Measurements from ENCODE around the gene ZHX3.
A peak's percentile ranks its signal among the peaks of the same experiment; 100 is the strongest.

Gene ZHX3

GRCh38 chr20:41140226-41141133 lies 177.1 kb downstream of the ZHX3 start:
- Histone ChIP-seq H3K27ac (ENCODE audit: low read depth, low read length) (no peak overlapping the region), H3K4me1 (ENCODE audit: control insufficient read depth, low read length) (peaks cover 58% of the 10 kb centered on the region), H3K9me3 (ENCODE audit: control insufficient read depth, insufficient read depth, low read length) (no peaks in the 10 kb centered on the region), H3K4me2 (ENCODE audit: low read length) (peak overlapping the region; percentile 13; the same call in 1 of the 2 replicates), H3K36me3 (ENCODE audit: control insufficient read depth, low read length) (peaks cover 35% of the 10 kb centered on the region), H3F3A (ENCODE audit: control insufficient read depth, insufficient read depth) (peaks cover 6% of the 10 kb centered on the region; the same call in 1 of the 2 replicates), H4K20me1 (ENCODE audit: control insufficient read depth, insufficient read depth, low read depth, low read length) (peaks cover 13% of the 10 kb centered on the region; the same call in 1 of the 2 replicates), H3K79me2 (ENCODE audit: control insufficient read depth, low read length) (peaks cover 81% of the 10 kb centered on the region), H3K27me3 (ENCODE audit: control insufficient read depth, low read length) (no peaks in the 10 kb centered on the region), H3K4me3 (ENCODE audit: low read length) (no peak overlapping the region), H3K9me2 (replicated peaks; ENCODE audit: control insufficient read depth, low read length) (no peaks in the 10 kb centered on the region)
- TF ChIP-seq EZH2phosphoT487 (IDR thresholded peaks at IDR 0.05; ENCODE audit: borderline replicate concordance, low read length) = no peak
- TF ChIP-seq CTCF (IDR thresholded peaks at IDR 0.05; ENCODE audit: low read depth, low read length, poor library complexity, severe bottlenecking) = no peak

GRCh38 chr20:41139227-41140093 lies 178.1 kb downstream of the ZHX3 start:
- Histone ChIP-seq H3K4me2 (ENCODE audit: low read length) (peak overlapping the region; percentile 93), H3F3A (ENCODE audit: control insufficient read depth, insufficient read depth) (peaks cover 12% of the 10 kb centered on the region; the same call in 1 of the 2 replicates), H3K79me2 (ENCODE audit: control insufficient read depth, low read length) (peaks cover 71% of the 10 kb centered on the region), H3K4me1 (ENCODE audit: control insufficient read depth, low read length) (peaks cover 49% of the 10 kb centered on the region), H3K9me2 (replicated peaks; ENCODE audit: control insufficient read depth, low read length) (no peaks in the 10 kb centered on the region), H3K36me3 (ENCODE audit: control insufficient read depth, low read length) (peaks cover 31% of the 10 kb centered on the region), H3K4me3 (ENCODE audit: low read length) (peak overlapping the region; percentile 93), H3K27me3 (ENCODE audit: control insufficient read depth, low read length) (no peaks in the 10 kb centered on the region), H4K20me1 (ENCODE audit: control insufficient read depth, insufficient read depth, low read depth, low read length) (peaks cover 13% of the 10 kb centered on the region; the same call in 1 of the 2 replicates), H3K9me3 (ENCODE audit: control insufficient read depth, insufficient read depth, low read length) (no peaks in the 10 kb centered on the region), H3K27ac (ENCODE audit: low read depth, low read length) (no peak overlapping the region)
- TF ChIP-seq CTCF (IDR thresholded peaks at IDR 0.05; ENCODE audit: low read depth, low read length, poor library complexity, severe bottlenecking) = no peak
- TF ChIP-seq EZH2phosphoT487 (IDR thresholded peaks at IDR 0.05; ENCODE audit: borderline replicate concordance, low read length) = no peak

- H3K27me3 ChIP-seq (ENCODE audit: control insufficient read depth, low read length) = no peaks in the 10 kb centered on the region
- TF ChIP-seq EZH2phosphoT487 (IDR thresholded peaks at IDR 0.05; ENCODE audit: borderline replicate concordance, low read length) = no peak
- TF ChIP-seq CTCF (IDR thresholded peaks at IDR 0.05; ENCODE audit: low read depth, low read length, poor library complexity, severe bottlenecking) = no peak
- no peak overlapping the region for H3K27ac ChIP-seq (ENCODE audit: low read depth, low read length)
- H3K4me1 ChIP-seq (ENCODE audit: control insufficient read depth, low read length) = peaks cover 56% of the 10 kb centered on the region
- peak overlapping the region; percentile 93 for H3K4me3 ChIP-seq (ENCODE audit: low read length)
- peaks cover 62% of the 10 kb centered on the region for H3K79me2 ChIP-seq (ENCODE audit: control insufficient read depth, low read length)
- peak overlapping the region; percentile 93 for H3K4me2 ChIP-seq (ENCODE audit: low read length)
- H3K9me2 ChIP-seq (replicated peaks; ENCODE audit: control insufficient read depth, low read length) = no peaks in the 10 kb centered on the region
- peaks cover 14% of the 10 kb centered on the region; the same call in 1 of the 2 replicates for H3F3A ChIP-seq (ENCODE audit: control insufficient read depth, insufficient read depth)
- H4K20me1 ChIP-seq (ENCODE audit: control insufficient read depth, insufficient read depth, low read depth, low read length) = peaks cover 13% of the 10 kb centered on the region; the same call in 1 of the 2 replicates
- no peaks in the 10 kb centered on the region for H3K9me3 ChIP-seq (ENCODE audit: control insufficient read depth, insufficient read depth, low read length)
- peaks cover 28% of the 10 kb centered on the region for H3K36me3 ChIP-seq (ENCODE audit: control insufficient read depth, low read length)
These were observed 178.9 kb downstream of the ZHX3 start for GRCh38 chr20:41138475-41139226.

All from DOHH2 (cell line).